HPDE6-E6E7 (cell line): Measurements from ENCODE around the gene PLPPR3.

Source experiments
- DNase-seq: peaks from one replicate; pipeline ENCODE4 v3.0.0; 2011; ENCODE audit warnings: missing footprints; ENCODE audit errors: extremely low spot score

PLPPR3 gene

DNA sequence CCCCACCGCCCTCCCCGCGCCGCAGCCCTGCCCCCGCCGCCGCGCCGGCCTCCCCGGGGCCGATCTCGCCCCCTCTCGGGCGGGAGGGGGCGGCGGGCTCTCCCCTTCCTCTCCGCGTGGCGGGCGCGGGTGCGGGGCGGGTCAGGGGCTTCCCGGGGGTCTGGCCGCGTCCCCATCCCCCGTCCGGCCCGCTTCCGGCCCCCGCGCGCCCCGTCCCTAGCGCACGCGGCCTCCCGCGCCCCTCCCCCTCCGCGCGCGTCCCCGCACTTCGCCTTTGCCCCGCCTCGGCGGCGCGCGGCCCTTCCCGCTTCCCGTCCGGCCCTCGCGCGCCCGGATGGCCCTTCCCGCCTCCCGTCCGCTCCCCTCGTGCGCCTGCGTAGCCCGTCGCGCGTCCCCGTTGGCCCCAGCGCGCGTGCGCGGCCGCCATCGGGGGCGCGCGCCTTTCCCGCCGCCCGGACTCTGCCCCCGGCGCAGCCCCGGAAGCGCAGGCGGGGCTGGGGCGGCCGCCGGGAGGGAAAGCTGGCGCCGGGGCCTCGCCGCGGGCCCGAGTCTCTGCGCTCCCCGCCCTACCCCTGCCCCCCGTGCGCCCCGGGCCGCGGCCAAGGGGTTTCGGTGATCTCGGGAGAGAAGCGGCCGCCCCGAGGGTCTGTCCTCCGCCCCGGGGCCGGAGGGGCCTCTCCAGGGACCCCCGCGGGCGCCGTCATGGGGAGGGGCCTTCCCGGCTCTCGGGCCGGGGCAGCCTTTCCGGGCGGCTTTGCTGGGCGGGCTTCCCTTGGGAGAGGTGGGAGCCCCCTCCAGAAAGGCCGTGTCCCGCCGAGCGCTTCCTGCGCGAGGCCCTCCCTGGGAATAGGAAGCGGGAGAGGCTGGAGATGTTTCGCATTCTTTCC is 24.0 kb downstream of the PLPPR3 start:
- DNase-seq: peak; percentile 87

DNA sequence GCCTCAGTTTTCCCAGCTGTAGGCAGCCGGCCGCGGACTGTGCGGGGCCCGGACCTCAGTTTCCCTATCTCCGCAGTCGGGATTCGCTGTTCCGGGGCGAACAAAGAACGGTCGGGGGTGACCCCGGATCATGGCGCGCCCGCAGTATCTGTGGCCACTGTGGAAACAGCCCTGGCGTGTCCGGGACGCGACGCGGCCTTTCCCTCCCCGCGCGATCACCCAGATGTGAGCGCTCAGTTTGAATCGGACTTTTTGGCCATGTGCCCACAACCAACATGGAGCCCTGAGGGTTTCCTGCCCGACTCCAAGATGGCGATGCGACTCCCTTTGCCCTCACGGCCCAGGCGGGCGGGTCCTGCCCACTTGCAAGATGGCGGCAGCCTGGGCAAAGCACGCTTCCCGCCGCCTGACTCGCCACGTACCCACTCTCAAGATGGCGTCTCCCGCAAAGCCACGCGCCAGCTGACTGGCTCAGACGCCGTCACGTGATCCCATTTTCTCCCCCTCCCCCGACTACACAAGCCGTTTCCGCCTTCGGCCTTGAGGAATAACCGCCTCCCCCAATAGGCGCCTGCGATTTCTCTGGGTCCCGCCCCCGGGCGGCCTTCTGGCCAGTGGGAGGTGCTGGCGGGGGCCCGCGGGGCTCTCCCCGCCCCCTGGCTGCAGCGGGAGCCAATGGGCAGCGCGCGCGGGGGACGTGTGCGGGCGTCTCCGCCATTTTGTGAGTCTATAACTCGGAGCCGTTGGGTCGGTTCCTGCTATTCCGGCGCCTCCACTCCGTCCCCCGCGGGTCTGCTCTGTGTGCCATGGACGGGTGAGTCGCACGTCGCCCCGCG is 24.8 kb downstream of the PLPPR3 start, which contains the start of gene PTBP1:
PTBP1 (plus strand) TSS at position 761 of the 836 bp plus-strand sequence; CDS start at position 807, 46 bp downstream.
- DNase-seq: peak; percentile 97

DNA sequence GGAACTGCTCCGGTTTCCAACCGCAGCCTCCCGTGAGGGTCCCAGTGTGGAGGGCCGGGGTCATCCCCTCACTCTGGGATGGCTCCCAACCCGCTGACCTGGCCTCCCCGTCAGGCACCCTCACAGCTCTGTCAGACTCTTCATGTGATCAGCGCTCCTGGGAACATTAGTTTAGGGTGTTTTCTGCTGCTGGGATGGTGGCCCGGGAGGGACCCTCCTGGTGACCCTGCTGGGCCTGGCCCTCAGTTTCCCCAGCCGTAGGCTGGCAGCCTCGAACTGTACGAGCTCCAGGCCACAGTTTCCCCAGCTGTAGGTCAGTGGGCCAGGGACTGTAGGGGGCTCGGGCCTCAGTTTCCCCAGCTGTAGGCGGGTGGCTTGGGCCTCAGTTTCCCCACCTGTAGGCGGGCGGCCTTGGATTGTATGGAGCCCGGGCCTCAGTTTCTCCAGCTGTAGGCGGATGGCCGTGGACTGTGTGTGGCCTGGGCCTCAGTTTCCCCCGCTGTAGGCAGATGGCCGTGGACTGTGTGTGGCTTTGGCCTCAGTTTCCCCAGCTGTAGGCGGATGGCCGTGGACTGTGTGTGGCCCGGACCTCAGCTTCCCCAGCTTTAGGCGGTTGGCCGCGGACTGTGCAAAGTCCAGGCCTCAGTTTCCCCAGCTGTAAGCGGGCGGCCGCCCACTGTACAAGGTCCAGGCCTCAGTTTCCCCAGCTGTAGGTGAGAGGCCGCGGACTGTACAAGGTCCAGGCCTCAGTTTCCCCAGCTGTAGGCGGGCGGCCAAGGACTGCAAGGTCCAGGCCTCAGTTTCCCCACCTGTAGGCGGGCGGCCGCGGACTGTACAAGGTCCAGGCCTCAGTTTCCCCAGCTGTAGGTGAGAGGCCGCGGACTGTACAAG is 25.8 kb downstream of the PLPPR3 start:
- DNase-seq: no peak

DNA sequence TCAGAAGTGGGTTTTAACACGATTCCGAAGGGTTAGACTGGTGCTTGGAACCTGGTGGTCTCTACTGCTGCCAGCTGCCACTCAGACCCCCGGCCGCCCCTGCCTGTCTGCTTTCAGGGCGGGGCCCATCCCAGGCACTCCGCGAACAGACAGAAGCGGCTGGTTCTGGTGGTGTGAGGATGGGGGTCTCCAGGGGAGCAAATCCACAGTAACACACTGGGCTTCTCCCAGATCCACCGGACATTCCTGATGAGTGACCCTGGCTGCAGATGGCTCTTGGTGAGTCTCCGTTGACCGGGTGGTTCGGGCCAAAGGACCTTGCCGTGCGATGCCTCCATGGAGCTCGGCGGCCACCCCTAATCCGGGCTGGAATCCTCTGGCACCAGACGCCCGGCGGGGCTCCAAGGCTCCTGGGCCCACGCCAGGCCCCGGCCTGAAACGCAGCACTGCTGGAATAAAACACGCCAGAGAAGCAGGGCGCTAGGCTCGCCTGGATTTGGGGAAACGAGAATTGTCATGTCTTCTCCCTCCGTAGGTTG is 26.6 kb downstream of the PLPPR3 start:
- no peak for DNase-seq

DNA sequence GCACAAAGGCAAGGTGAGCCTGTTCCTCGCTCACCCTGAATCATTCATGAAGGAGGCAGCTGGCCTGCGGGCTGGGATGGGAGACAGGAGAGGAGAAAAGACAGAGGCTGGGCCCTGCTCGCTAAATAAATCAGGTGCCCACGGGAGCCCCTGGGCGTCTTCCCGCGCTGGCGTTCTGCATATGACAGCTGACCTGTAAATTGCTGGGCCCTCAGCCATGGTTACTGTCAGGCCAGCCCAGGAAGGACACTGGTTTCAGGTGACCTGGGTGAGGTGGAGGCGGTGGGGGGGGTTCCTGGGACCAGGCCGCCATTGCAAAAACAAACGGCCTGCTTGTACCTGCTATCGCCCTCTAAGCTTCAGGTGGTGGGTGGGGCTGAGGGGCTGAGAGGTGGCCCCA is 27.9 kb downstream of the PLPPR3 start:
- DNase-seq: no peak

DNA sequence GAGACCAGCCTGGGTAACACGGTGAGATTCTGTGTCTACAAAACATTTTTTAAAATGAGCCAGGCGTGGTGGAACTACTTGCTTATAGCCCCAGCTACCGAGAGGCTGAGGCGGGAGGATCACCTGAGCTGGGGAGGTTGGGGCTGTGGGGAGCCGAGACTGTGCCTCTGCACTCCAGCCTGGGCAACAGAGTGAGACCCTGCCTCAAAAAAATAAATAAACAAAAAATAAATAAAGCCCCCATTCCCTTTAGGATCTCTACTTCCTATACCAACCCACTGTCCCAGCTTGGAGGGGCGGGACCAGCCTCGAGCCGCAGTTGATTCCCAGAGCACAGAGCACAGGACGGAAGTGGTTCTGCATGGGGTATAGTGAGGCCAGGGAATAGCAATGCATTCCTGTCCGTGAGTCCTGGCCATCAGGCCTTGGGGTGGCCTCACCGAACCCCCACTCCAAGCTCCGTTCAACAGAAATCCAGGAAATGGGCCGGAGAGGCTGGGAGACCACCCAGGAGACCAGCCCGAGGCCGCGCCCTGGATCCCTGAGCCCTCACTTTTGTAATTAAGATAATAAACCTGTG is 29.4 kb downstream of the PLPPR3 start:
- no peak for DNase-seq

DNA sequence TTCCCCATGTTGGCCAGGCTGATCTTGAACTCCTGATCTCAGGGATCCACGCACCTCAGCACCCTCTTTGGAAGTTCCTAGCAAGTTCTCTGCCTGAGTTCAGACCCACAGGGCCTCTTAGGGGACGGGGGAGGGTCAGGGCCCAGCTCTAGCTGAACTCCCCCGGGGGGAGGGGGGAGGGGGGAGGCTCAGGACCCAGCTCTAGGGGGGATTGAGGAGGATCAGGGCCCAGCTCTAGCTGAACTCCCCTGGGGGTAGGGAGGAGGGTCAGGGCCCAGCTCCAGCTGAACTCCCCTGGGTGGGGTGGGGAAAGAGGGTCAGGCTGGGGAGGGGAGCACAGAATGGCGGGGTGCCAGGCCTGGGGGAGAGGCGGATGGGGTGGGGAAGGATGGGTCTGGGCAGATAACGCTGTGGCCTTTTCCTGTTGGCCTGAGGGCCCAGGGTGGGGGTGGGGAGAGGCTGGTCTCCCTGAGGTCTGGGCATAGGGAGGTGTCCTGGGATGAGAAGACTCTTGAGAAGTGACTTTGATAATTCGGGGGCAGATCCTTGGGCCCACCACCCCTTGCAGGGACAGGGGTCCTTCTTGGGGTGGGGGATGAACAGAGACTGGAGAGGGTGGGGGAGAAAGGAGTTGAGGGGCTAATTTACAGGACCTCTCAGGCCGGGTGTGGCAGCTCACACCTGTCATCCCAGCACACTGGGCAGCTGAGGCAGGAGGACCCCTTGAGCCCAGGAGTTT is 30.0 kb downstream of the PLPPR3 start:
- DNase-seq: no peak

DNA sequence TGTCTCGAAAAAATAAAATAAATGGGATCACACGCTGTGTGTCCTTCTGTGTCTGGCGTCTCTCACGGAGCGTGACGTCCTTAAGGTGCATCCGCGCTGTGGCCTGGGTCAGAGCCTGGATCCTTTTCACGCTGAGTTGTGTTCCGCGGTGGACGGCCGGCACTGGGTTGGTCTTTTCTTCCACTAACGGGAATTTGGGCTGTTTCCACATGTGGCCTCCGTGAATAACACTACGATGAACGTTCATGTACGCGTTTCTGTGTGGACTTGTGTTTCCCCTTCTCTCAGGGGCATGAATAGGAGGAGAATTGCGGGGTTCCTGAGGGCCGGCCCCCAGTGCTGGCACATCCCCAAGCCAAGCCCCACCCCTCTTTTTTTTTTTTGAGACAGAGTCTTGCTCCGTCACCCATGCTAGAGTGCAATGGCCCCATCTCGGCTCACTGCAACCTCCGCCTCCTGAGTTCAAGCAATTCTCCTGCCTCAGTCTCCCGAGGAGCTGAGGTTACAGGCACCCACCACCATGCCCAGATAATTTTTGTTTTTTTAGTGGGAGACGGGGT is 30.7 kb downstream of the PLPPR3 start:
- DNase-seq: no peak

DNA sequence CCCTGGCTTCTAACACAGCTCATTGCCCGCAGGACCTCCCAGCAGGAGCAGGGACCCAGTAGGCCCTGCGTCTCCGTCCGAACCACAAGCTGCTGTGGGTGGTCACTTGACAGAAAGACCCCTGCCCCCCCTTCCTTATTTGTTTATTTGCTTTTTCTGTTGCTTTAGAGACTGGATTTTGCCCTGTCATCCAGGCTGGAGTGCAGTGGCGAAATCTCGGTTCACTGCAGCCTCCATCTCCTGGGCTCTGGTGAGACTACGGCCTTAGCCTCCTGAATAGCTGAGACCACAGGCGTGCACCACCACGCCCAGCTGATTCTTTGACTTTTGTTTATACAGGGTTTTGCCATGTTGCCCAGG is 32.1 kb downstream of the PLPPR3 start:
- DNase-seq: no peak

DNA sequence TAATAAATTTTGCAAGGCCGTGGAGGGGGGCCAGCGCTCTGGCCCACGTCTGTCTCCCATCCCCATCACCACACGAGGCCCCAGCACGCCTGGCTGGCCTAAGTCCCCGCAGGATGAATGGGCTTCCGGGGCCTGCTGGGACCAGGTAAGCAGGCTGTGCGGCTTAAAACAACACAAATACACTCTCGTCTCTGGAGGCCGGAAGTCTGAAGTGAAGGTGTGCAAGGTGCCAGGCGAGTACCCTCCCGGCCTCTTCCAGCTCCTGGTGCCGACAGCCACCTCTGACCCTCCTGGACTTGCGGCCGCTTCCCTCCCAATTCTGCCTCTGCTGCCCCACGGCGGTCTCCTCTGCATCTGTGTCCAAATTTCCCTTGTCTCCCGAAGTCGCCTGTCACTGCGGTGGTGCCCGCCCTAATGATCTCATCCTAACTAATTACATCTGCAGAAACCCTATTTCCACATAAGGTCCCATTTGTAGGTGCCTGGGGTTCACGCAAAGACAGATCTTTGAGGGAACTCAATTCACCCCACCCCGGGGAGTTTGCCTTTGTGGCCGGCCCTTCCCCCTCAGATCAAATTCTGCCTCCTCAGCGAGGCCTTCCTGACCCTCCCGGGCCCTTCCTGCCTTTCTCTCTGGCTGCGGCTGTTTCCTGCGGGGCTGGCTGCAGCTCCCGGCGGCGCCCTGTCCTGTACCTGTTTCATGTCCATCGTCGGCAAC is 32.6 kb downstream of the PLPPR3 start:
- no peak for DNase-seq

DNA sequence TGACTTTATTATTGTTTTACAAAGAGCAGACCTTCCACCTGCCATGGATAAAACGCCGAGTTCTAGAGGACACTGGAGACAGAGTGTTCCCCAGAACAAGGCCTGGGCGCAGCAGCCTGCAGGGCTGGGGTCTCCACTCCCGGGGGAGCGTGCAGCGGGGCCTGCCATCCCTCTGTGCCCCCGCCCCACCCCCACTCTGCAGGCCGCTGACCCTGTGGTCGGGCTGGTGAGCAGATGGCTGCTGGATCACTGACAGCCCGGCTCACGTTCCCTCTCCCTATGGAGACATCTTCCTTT is 33.1 kb downstream of the PLPPR3 start:
- no peak for DNase-seq

DNA sequence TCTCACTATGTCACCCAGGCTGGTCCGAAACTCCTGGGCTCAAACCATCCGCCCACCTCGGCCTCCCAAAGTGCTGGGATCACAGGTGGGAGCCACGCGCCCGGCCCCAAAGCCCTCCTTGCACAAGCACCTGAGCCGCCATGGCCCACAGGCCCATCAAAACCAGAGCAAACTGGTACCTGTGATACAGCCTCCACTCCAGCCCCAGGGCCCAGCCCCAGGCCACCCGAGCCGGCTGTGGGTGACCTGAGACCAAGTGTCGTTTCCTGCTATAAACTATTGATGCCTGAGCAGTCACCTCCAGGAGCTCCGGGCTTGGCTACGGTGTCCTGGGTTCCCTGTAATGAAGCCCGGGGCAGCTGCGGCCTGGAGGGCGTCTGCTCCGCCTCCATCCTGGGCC is 34.2 kb downstream of the PLPPR3 start:
- DNase-seq: no peak

DNA sequence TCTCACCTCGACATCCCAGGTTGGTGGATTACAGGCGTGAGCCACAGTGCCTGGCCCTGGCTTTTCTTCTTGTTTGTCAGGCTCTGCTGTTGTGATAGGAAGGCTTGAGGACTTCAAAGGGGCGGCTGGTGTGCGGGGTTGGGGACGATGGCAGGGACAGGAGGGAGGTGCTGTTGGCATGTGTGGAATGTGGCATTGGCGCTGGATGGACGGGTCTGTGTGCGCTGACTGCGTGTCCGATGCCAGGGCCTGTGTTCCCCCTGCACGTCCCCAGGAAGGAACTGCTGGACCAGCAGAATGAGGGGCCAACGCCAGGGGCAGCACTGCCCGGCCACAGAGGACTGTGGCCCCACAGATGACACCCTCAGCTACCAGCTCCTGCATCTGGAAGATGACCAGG is 37.2 kb downstream of the PLPPR3 start:
- DNase-seq: no peak

DNA sequence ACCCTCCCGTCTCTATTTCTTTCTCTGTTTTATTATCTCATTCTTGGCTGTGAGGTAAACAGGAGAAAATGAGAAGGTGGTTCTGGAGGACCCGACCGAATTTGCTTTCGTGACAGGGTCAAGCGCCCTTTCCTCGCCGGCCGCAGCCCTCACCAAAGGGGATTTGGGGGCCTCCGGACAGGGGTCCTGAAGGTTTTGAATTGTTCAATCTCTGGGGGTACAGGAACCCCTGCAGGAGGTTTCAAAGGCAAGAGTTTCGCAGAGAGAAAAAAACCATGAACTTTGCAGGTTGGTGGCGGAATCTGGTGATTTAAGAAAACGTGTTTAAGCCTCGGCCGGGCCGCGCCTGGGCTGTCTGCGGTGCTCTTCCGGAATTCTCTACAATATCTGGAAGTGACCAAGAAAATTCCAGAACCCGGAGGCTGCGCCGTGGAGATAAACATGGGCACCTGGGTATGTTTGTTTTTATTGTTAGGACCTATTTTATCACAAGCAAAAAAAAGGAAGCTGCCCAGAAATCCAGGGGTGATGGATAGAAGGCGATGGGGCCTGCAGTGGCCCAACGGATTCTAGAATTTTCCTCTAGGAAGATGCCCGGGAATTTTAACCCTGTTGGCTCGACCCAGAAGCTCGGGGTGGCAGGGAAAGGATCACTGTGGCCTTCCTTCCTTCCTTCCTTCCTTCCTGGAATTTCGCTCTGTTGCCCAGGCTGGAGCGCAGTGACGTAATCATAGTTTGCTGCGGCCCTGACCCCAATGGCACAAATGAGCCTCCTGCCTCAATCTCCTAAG is 38.7 kb downstream of the PLPPR3 start:
- DNase-seq: no peak

DNA sequence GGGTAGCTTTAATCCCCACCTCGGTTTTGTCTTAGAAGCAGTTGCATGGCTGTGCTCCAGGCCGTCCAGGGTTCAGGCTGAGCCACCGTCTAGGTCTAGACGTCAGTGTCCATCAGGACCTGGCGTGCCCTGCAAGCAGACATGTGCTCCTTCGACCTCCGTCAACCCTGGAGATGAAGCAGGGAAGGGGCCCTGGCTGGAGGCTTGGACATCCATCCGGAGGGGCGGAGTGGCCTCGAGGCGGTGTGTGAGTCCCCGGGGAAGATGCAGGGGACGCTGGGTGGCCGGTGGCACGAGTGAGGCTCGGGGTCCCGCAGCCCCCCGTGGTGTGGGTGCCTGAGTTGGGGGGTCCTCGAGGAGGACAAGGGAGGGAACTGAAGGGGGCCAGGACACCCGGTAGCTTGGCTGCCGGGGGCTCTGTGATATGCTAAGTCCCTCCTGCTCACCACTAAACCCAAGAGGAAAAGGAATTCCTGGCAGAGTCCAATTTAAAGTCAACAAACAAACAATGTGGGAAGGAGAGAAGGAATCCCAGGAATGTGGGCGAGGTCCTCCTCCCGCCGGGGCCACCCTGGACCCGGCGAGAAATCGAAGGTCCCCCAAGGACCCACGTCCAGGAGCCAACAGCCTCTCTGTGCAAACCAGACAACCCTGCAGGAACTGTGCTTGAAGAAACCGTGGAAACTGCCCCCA is 39.4 kb downstream of the PLPPR3 start:
- DNase-seq: no peak

DNA sequence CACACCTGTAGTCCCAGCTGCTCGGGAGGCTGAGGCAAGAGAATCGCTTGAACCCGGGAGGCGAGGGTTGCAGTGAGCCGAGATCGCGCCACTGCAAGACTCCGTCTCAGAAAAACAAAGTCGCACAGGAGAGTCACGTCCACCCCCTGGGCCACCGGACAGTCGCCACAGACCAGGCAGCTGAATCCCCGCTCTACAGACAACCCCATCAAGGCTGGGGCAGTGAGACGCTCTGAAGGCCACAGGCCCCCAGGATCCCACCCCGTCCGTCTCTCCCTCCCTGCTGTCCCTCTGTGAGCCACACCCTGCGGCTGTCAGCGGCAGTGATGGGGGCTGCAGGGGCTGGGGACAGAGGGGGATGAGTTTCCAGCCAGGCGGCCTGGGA is 40.0 kb downstream of the PLPPR3 start:
- no peak for DNase-seq

DNA sequence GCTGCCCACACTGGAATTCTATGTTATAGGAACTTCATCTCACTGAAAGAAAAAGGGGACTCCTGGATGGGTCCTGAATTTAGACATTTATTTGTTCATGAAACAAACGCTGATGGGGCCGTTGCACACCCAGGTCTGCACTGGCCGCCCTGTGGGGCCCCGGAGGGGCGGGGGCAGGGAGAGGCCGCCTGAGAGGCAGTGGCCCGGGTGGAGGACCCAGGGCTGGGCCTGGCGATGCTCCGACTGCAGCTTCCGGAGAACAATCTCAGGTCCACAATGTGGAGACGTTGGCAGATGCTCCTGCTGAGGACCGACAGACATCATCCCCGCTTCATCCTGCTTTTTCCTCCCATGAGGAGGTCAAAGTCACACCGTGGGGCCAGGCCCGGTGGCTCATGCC is 40.8 kb downstream of the PLPPR3 start:
- no peak for DNase-seq

DNA sequence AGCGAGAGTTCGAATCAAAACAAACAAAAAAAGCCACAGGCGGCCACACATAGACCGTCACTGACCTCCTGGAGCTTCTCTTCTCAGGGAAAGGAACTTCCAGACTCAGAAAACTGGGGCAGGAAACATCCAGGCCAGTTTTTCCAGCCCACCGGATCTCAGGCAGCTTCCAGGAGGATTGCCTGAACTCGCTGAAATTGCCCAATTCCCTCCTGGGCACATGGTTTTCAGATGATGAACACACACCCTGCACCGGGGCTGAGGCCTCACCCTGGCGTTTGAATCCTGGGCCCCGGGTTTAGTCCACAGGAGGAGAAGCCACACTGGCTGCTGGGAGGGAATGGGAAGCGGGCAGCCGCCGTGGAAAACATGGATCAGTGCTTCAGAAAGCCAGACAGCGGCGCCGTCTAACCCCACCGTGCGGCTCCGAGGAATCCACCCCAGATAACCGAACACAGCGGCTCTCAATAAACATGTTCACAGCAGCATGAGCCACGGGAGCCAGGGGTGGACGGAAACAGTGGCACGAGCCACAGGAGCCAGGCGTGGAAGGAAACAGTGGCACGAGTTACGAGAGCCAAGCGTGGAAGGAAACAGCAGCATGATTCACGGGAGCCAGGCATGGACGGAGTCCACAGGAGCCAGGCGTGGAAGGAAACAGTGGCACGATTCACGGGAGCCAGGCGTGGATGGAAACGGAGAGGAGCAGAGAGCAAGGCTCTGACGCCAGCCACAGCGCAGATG is 42.7 kb downstream of the PLPPR3 start:
- DNase-seq: peak; percentile 91
